AG04450 (cell line): ENCODE data around the gene PTGIS. TPM values are rescaled to one million over a fixed set of nuclear protein-coding genes. Genes with fewer than 3 reads are reported as not detected.

Experiments used
- CTCF ChIA-PET: fragments of 300-600, 350-600 bp; formaldehyde crosslinking; extraction: SDS; loops from one replicate; lab custom pipeline; 2022; ENCODE audit warnings: antibody characterized with exemption, inconsistent platforms; lab: Charles Lee
- POLR2A ChIA-PET: fragments of 350-600 bp; formaldehyde crosslinking; extraction: SDS; loops from one replicate; lab custom pipeline; 2021; ENCODE audit warnings: antibody characterized with exemption, inconsistent platforms; lab: Yijun Ruan, JAX
- DNase-seq: peaks from one replicate; pipeline ENCODE4 v3.0.0-alpha.2; 2011; ENCODE audit warnings: low read depth, low spot score
- H3K27ac ChIP-seq: one replicate; pipeline ENCODE4 v1.5.1; 2012; ENCODE audit warnings: low read depth, low read length, control low read depth
- H3K27me3 ChIP-seq: one replicate; pipeline ENCODE4 v1.6.0; 2012; ENCODE audit warnings: low read length; ENCODE audit not compliant: control insufficient read depth, insufficient read depth
- H3K4me3 ChIP-seq: 2 replicates; pipeline ENCODE4 v1.5.1; 2011; ENCODE audit warnings: mild to moderate bottlenecking, low read depth, low read length, control low read depth
- H3K9me3 ChIP-seq: 2 replicates; pipeline ENCODE4 v1.5.1; 2012; ENCODE audit warnings: low read length; ENCODE audit not compliant: control insufficient read depth, insufficient read depth
- polyA plus RNA-seq: library from polyadenylated mRNA; depleted of rRNA; stranded (reverse); fragments of >200 nt; gene quantifications from 2 replicates; pipeline ENCODE4 v1.2.3, GENCODE V29; 2011
- TF ChIP-seq, protein P1 (sequence below): IDR thresholded peaks from 2 replicates; pipeline ENCODE4 v1.5.1; 2011; ENCODE audit warnings: low read depth, low read length, control low read depth, inconsistent platforms

The PTGIS gene
- polyA plus RNA-seq, 1 experiment: 8.1 TPM

DNA sequence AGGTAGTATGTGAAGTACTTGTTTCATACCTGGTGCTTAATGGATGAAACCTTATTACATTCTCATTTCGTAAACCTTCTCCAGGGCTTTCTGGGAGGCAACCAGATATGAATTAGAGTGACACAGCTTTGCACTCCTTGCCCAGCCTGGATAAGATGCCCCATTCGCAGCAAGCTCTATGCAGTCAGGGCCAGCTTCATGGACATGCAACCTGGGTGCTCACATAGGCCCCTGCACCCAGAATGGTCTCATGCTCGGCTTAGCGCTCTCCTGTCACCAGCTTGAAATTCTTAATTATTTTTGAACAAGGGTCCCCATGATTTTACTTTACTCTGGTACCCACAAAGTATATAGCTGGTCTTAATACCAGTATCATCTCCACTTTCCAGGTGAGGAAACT, 11.3 kb upstream of the PTGIS start:
- CTCF ChIA-PET: interaction anchor here (1.2 to 2.7 kb wide), 2 partner anchors 38 to 267 kb away, joined by 3 to 11 read pairs; no protein-coding TSS in a partner anchor
- TF ChIP-seq, protein P1, sequence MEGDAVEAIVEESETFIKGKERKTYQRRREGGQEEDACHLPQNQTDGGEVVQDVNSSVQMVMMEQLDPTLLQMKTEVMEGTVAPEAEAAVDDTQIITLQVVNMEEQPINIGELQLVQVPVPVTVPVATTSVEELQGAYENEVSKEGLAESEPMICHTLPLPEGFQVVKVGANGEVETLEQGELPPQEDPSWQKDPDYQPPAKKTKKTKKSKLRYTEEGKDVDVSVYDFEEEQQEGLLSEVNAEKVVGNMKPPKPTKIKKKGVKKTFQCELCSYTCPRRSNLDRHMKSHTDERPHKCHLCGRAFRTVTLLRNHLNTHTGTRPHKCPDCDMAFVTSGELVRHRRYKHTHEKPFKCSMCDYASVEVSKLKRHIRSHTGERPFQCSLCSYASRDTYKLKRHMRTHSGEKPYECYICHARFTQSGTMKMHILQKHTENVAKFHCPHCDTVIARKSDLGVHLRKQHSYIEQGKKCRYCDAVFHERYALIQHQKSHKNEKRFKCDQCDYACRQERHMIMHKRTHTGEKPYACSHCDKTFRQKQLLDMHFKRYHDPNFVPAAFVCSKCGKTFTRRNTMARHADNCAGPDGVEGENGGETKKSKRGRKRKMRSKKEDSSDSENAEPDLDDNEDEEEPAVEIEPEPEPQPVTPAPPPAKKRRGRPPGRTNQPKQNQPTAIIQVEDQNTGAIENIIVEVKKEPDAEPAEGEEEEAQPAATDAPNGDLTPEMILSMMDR: no peak
- DNase-seq: no peak
- H3K27ac ChIP-seq: no peak overlapping the region
- POLR2A ChIA-PET: no interaction called here
- H3K27me3 ChIP-seq: peaks cover 3% of the 10 kb centered on the region
- H3K4me3 ChIP-seq: no peak overlapping the region
- H3K9me3 ChIP-seq: peaks cover 4% of the 10 kb centered on the region; the same call in 1 of the 2 replicates

DNA sequence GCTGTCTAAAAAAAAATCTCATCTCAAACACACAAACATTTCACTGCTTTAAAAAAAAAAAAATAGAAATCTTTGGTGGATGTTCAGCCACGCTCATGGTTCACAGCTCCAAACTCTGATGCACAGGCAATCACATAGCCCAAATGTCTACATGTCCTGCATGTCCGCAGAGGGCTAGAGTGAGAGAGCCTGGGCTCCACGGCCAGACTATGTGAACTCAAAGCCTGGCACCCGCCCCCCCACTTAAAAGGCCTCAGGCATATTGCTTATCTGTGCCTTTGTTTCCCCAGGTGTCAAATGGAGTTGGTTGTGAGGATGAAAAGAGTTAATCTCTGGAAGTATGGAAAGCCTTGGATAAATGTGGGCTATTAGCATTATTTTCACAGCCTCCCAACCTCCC, 10.5 kb upstream of the PTGIS start:
- ChIA-PET CTCF (interaction anchor here (0.6 to 1.2 kb wide), 3 partner anchors 44 to 248 kb away, joined by 3 to 13 read pairs (median 3); no protein-coding TSS in a partner anchor), POLR2A (no interaction called here)
- H3K27ac ChIP-seq: no peak overlapping the region
- DNase-seq: no peak
- peaks cover 3% of the 10 kb centered on the region for H3K27me3 ChIP-seq
- TF ChIP-seq, protein P1: no peak
- peaks cover 4% of the 10 kb centered on the region; the same call in 1 of the 2 replicates for H3K9me3 ChIP-seq
- H3K4me3 ChIP-seq: no peak overlapping the region

DNA sequence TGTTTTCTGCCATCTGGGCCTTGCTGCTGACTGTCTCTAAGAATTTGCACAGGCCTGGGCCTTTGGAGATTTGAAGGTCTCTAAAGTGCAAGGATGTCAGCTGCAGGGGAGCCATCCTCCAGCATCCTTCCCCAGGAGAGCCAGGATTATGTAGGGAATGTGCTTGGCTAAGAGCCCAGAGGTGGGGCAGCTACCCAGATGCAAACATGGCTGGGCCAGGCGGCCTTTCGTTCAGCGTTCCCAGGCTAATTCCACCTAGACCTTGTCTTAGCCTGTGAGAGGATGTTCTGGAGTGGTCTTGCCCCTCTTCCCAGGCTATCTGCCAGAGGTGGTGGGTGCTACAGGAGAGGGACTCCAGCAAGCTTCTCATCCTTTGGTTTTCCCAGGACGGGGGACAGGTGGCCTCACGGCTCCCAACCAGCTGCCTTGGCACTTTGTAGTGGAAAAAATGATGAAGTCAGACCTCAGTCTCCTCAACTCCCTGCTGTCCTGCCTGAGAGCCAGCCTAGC, 7.7 kb upstream of the PTGIS start:
- TF ChIP-seq, protein P1: no peak
- POLR2A ChIA-PET: no interaction called here
- no peak for DNase-seq
- Histone ChIP-seq H3K9me3 (no peaks in the 10 kb centered on the region; the same call in 1 of the 2 replicates), H3K4me3 (no peak overlapping the region), H3K27me3 (peaks cover 3% of the 10 kb centered on the region), H3K27ac (peak overlapping the region; percentile 4)
- CTCF ChIA-PET: interaction anchor here (0.9 kb wide), 1 partner anchor 9 kb away, joined by 3 read pairs; no protein-coding TSS in a partner anchor

DNA sequence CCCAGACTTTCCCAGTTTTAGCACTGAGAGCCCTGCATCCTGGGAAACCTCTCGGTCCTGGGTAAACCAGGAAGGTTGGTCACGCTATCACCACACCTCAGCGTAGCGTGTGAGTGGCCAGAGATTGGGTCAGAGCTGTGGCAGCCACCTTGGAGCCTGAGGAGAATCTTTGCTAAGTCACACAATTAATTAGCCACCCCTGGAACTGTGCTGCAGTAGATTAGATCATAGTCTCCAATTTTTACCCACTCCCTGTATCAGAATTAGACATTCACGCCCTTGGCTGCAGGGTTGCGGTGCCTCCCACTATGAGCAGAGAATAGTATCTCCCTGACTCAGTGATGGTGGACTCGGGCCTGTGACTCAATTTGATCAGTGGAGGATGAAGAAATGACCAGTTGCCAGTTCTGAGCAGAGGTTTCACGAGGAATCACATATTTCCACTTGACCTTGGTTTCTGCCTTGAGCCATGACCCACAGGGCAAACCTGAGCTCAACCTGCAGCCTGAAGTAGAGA, 6.0 kb upstream of the PTGIS start:
- ChIA-PET POLR2A (no interaction called here), CTCF (no interaction called here)
- no peaks in the 10 kb centered on the region; the same call in 1 of the 2 replicates for H3K9me3 ChIP-seq
- DNase-seq: no peak
- TF ChIP-seq, protein P1: no peak
- H3K27ac ChIP-seq: no peak overlapping the region
- H3K4me3 ChIP-seq: no peak overlapping the region
- peaks cover 8% of the 10 kb centered on the region for H3K27me3 ChIP-seq

DNA sequence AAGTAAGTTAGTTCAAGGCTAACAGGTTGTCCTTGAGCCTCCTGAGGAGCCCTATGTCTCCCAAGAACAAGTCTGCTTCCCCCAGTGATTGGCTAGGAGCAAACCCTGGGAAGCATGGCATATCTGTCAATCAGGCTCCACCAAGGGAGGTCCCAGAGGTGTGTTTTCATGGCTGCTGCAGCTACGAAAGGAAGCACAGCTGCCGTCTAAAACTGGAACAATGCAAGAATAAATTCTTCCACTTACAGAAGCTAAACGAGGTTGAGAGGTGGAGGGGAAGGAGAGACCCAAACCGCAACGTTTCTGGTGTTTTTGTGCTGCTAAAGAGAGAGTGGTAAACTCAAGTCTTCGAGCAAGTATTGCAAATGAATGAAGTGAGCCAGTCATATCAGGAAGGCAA, 4.9 kb upstream of the PTGIS start:
- Histone ChIP-seq H3K27me3 (peaks cover 7% of the 10 kb centered on the region), H3K4me3 (no peak overlapping the region), H3K9me3 (no peaks in the 10 kb centered on the region; the same call in 1 of the 2 replicates), H3K27ac (no peak overlapping the region)
- ChIA-PET POLR2A (no interaction called here), CTCF (no interaction called here)
- no peak for DNase-seq
- TF ChIP-seq, protein P1: no peak
